IPS-18c (cell line): ENCODE measurements around the gene FSTL5.

Source experiments
- H3K4me3 ChIP-seq: 2 replicates; pipeline ENCODE4 v1.7.0; 2013; ENCODE audit warnings: low read depth, mild to moderate bottlenecking, low read length, moderate library complexity; ENCODE audit not compliant: insufficient read depth
- H3K9me3 ChIP-seq: one replicate; pipeline ENCODE4 v1.6.1; 2013; ENCODE audit warnings: mild to moderate bottlenecking, low read length, moderate library complexity; ENCODE audit not compliant: control insufficient read depth, insufficient read depth

The FSTL5 gene

GRCh38 chr4:161704653-161705052 lies 459.1 kb downstream of the FSTL5 start:
- Histone ChIP-seq H3K9me3 (no peaks in the 10 kb centered on the region), H3K4me3 (no peak overlapping the region)

- Histone ChIP-seq H3K4me3 (no peak overlapping the region), H3K9me3 (no peaks in the 10 kb centered on the region)
Measured at GRCh38 chr4:161704040-161704439, 459.8 kb downstream of the FSTL5 start.

- Histone ChIP-seq H3K4me3 (no peak overlapping the region), H3K9me3 (no peaks in the 10 kb centered on the region)
Measured at GRCh38 chr4:161702287-161702686, 461.5 kb downstream of the FSTL5 start.

- Histone ChIP-seq H3K9me3 (no peaks in the 10 kb centered on the region), H3K4me3 (no peak overlapping the region)
Measured at GRCh38 chr4:161696944-161697343, 466.9 kb downstream of the FSTL5 start.

- no peak overlapping the region for H3K4me3 ChIP-seq
- H3K9me3 ChIP-seq: no peaks in the 10 kb centered on the region
Measured at GRCh38 chr4:161680146-161680545, 483.7 kb downstream of the FSTL5 start.

GRCh38 chr4:161664740-161665139 lies 499.1 kb downstream of the FSTL5 start:
- H3K4me3 ChIP-seq: no peak overlapping the region
- H3K9me3 ChIP-seq: no peaks in the 10 kb centered on the region

GRCh38 chr4:161663844-161664243 lies 500.0 kb downstream of the FSTL5 start:
- Histone ChIP-seq H3K9me3 (no peaks in the 10 kb centered on the region), H3K4me3 (no peak overlapping the region)

- no peaks in the 10 kb centered on the region for H3K9me3 ChIP-seq
- H3K4me3 ChIP-seq: no peak overlapping the region
Measured at GRCh38 chr4:161658676-161659075, 505.1 kb downstream of the FSTL5 start.

- Histone ChIP-seq H3K9me3 (no peaks in the 10 kb centered on the region), H3K4me3 (no peak overlapping the region)
Measured at GRCh38 chr4:161657616-161658015, 506.2 kb downstream of the FSTL5 start.

- Histone ChIP-seq H3K4me3 (no peak overlapping the region), H3K9me3 (no peaks in the 10 kb centered on the region)
Measured at GRCh38 chr4:161656594-161656993, 507.2 kb downstream of the FSTL5 start.

- no peaks in the 10 kb centered on the region for H3K9me3 ChIP-seq
- H3K4me3 ChIP-seq: no peak overlapping the region
Measured at GRCh38 chr4:161655148-161655547, 508.7 kb downstream of the FSTL5 start.

GRCh38 chr4:161653697-161654096 lies 510.1 kb downstream of the FSTL5 start:
- no peaks in the 10 kb centered on the region for H3K9me3 ChIP-seq
- no peak overlapping the region for H3K4me3 ChIP-seq

GRCh38 chr4:161651586-161651985 lies 512.2 kb downstream of the FSTL5 start:
- Histone ChIP-seq H3K9me3 (no peaks in the 10 kb centered on the region), H3K4me3 (no peak overlapping the region)

- Histone ChIP-seq H3K4me3 (no peak overlapping the region), H3K9me3 (no peaks in the 10 kb centered on the region)
Measured at GRCh38 chr4:161650812-161651211, 513.0 kb downstream of the FSTL5 start.

- Histone ChIP-seq H3K4me3 (no peak overlapping the region), H3K9me3 (no peaks in the 10 kb centered on the region)
Measured at GRCh38 chr4:161647757-161648156, 516.0 kb downstream of the FSTL5 start.

- no peak overlapping the region for H3K4me3 ChIP-seq
- H3K9me3 ChIP-seq: no peaks in the 10 kb centered on the region
Measured at GRCh38 chr4:161642708-161643107, 521.1 kb downstream of the FSTL5 start.

- H3K9me3 ChIP-seq: no peaks in the 10 kb centered on the region
- no peak overlapping the region for H3K4me3 ChIP-seq
Measured at GRCh38 chr4:161629694-161630441, 533.9 kb downstream of the FSTL5 start.

- no peak overlapping the region for H3K4me3 ChIP-seq
- no peaks in the 10 kb centered on the region for H3K9me3 ChIP-seq
Measured at GRCh38 chr4:161604516-161605300, 559.1 kb downstream of the FSTL5 start.
